GM21515 (cell line): ENCODE measurements around the gene IRX3.

ENCODE experiments used
- ATAC-seq: cut with Tn5 transposase; IDR thresholded peaks from one replicate; pipeline ENCODE4 v1.9.1; 2021; ENCODE audit not compliant: unreplicated experiment

IRX3 gene

GRCh38 chr16:54291656-54292487 lies 5.3 kb upstream of the IRX3 start:
- no peak for ATAC-seq

- ATAC-seq: no peak
These were observed 4.5 kb upstream of the IRX3 start for GRCh38 chr16:54290833-54291655.

- ATAC-seq: no peak
These were observed 3.6 kb upstream of the IRX3 start for GRCh38 chr16:54289945-54290832.

- no peak for ATAC-seq
These were observed 2.8 kb upstream of the IRX3 start for GRCh38 chr16:54289242-54289944.

GRCh38 chr16:54288835-54289241 lies 2.3 kb upstream of the IRX3 start:
- ATAC-seq: no peak

- no peak for ATAC-seq
These were observed 1.6 kb upstream of the IRX3 start for GRCh38 chr16:54288030-54288834.

- ATAC-seq: no peak
These were observed 793 bp upstream of the IRX3 start for GRCh38 chr16:54287131-54288029.

GRCh38 chr16:54286090-54286365 lies 559 bp downstream of the IRX3 start:
- no peak for ATAC-seq

GRCh38 chr16:54285414-54286089 lies 1.0 kb downstream of the IRX3 start:
- no peak for ATAC-seq

- ATAC-seq: no peak
These were observed 1.6 kb downstream of the IRX3 start for GRCh38 chr16:54284931-54285413.

GRCh38 chr16:54284319-54284930 lies 2.2 kb downstream of the IRX3 start:
- no peak for ATAC-seq

- no peak for ATAC-seq
These were observed 2.8 kb downstream of the IRX3 start for GRCh38 chr16:54283725-54284318.

- ATAC-seq: no peak
These were observed 3.5 kb downstream of the IRX3 start for GRCh38 chr16:54282928-54283724.

- no peak for ATAC-seq
These were observed 4.2 kb downstream of the IRX3 start for GRCh38 chr16:54282202-54282927.

- ATAC-seq: no peak
These were observed 4.9 kb downstream of the IRX3 start for GRCh38 chr16:54281535-54282201.
